CD4-positive, alpha-beta T cell treated with Interleukin-17A for 4 hours (primary cell): ENCODE results near the gene OSCP1.
A peak's percentile ranks its signal among the peaks of the same experiment; 100 is the strongest.

Experiments used
- DNase-seq: peaks from one replicate; pipeline ENCODE4 v3.0.0-alpha.2; 2020; ENCODE audit warnings: mixed read lengths

OSCP1 gene

DNA sequence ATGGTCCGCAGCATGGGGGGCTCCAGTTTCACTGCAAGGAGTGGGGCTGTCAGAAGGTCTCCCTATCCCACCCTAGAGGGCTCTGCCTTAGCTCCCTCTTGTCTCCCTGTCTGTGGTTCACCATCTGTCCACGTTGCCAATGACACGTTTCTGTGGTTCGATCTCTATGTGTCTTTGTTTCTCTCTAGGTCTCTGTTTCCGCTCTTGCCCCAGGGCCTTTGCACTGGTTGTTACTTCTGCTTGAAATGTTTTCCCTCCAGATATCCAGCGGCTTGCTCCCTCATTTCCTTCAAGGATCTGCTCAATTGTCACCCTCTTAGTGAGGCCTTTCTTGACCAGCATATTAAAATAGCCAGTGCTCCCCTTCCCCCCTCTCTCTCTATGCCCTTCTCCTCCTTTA lies 22.4 kb upstream of the OSCP1 start:
- DNase-seq, result no peak

- no peak for DNase-seq
Observed at GRCh38 chr1:36471830-36472641, 21.8 kb upstream of the OSCP1 start.

DNA sequence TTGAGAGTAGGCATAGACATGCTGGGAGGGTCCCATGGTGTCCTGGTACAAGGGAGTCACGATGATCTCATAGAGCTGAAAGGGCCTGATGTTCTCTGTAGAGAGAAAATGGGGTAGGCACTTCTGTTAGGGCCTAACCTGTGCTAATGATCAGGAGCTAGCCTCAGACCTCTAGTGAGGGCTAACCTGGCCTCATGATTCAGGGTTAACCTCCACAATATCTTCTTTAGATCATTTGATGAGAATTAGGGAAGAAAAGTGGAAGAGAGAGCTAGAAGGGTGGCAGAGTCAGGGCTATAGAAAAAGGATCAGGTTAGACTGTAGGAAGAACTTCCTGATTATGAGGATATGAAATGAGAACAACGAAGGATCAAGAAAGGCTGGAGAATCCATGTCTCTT lies 18.9 kb upstream of the OSCP1 start:
- no peak for DNase-seq

DNA sequence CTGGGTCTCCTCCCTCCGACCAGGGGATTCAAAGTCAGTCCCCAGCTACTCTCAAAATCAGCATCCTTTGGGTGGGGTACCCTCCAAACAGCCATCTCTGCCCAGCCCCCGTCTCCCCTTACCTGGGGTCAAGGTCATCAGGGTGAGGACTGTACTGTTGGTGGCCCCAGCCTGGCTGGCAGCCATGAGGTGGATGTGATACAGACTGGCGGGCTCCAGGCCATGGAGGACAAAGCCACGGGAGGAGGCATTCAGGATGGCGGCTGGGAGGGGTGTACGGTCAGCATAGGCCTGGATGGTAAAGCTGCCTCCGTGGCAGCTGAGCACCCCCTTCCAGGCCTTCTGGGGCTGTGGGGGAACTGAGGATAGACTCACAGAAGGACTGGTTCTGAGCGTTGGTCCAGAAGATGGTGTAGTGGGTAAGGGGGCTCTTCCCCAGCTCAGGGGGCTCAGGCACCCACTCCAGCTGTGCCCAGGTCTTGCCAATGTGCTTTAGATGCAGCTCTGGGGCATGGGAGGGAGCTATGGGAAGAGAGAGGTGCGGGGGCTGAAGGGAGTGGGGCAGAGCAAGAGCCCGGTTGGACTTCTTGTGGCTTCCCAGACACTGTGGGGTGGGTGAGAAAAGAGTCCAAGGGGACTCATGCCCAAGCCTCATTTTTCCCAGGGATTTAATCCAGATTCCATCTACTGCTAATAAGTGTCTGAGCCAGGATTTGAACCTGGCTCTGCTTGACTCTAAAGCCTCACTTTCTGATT lies 17.6 kb upstream of the OSCP1 start:
- DNase-seq, result no peak

GRCh38 chr1:36467027-36467410 lies 16.8 kb upstream of the OSCP1 start:
- no peak for DNase-seq

DNA sequence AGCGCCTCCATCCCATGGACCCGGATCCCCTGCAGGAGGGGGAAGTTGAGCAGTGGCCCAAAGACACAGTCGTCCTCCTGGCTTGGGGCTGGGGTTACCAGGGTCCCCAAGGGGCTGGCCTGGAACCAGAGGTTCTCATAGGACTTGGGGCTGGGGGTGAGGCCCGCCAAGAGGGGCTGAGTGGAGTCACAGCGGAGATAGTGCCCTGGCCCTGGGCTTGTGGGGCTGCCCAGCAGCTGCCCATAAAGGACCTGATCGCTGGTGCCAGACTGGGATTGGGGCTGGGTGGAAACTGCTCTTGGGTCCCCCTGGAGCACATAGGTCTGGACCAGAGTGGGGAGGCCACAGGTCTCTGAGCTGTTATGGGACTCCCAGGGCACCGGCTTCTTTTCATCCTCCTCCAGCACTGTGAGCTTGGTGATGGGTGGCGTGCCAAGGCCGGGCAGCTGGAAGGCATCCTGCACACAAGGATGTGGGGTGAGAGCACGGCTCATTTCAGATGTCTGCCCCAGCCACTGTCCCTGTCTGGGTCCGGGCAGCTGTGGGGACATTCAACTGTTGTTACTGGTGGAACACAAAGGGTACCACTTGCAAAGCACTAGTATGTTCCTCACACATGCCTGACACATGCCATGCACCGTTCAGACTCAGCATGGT lies 16.2 kb upstream of the OSCP1 start:
- DNase-seq, result no peak

- DNase-seq, result no peak
Observed at GRCh38 chr1:36465731-36466369, 15.6 kb upstream of the OSCP1 start.

DNA sequence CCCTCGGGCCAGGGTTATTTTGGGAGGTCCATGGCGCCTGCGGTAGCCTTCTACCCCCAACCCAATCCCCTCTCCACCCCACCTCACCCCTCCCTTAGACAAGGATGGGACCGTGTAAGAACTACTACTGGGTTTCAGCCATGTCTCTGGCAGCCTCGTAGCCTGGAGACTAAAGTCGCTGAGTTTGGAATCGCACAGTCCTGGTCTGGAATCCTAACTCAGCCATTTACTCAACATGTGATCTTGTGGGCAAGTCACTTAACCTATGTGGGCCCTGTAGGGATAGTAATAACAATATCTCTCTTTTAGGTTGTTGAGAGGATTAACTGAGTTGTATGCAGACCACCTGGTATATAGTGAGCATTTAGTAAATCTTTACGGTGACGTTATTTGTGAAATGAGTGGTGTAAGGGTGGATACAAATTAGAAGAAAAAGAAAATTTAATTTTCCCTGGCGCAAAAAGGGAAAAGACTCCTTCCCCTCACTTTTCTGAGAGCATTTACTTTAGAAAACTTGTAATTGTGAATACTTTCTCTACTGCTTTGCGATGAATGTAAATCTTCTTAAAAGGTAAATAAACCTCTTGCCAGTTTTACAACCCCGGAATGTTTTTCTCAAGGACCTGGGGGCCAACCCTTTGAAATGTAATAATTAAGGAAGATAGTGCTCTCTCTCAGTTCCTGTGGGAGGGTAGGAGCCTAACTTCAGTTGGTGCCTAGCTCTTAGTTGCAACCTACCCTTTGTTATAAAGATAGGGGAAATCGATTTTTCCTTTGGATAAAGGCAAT lies 14.5 kb upstream of the OSCP1 start:
- DNase-seq, result no peak

DNA sequence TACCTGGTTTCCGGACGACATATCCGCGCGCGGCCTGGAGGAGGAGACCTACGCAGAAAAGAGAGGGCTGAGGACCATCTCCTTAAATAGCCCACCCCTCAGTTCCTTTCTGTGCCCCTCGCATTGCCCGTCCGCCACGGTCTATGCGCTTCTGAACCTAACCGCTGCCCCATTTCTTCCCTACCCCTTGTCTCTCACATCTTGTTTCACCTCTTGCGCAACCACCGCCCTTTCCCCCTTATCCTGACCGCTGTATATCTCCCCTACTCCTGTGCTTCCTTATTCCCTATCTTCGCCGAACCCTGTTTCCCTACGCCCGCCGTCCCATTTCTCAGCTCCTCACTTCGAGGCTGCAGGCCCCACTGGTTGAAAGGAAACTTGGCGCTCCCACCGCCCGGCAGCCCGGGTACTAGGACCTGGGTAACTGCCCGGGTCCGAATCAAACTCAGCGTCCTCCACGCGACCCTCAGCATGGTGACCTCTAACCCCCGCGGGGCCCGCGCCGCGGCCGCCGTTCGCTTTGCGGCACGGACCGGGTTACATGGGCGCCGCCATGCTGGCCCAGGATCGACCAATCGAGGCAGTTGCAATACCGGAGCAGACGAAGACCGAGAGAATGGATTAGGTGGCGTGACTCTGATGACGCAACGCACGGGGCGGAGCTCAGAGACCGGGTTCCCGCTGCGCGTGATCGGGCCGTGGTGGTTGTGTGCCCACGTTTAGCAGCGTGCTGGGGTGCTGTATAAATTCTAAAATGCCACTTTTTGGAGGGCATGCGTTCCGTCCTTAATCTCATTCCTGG lies 13.8 kb upstream of the OSCP1 start, which contains the start of gene MRPS15:
Gene MRPS15, minus strand, starts transcription at position 582 of the 802 bp plus-strand sequence. Its CDS starts 109 bp downstream, at position 473.
- DNase-seq, result peak; percentile 97

- DNase-seq, result no peak
Observed at GRCh38 chr1:36463463-36463802, 13.2 kb upstream of the OSCP1 start.

DNA sequence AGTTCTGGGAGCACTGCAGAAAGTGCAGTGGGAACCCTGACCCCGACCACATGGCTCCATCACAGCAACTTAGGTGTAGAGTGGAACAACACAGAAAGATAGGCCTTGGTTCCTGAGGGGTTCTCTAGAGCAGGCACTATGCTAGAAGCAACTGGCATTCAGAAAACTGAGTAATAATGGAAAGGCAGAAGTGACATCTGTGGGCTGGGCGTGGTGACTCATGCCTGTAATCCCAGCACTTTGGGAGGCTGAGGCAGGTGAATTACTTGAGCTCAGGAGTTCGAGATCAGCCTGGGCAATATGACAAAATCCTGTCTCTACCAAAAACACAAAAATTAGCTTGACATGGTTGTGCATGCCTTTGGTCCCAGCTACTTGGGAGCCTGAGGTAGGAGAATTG lies 8.7 kb upstream of the OSCP1 start:
- DNase-seq, result peak; percentile 12

GRCh38 chr1:36457691-36458090 lies 7.4 kb upstream of the OSCP1 start:
- peak; percentile 25 for DNase-seq

DNA sequence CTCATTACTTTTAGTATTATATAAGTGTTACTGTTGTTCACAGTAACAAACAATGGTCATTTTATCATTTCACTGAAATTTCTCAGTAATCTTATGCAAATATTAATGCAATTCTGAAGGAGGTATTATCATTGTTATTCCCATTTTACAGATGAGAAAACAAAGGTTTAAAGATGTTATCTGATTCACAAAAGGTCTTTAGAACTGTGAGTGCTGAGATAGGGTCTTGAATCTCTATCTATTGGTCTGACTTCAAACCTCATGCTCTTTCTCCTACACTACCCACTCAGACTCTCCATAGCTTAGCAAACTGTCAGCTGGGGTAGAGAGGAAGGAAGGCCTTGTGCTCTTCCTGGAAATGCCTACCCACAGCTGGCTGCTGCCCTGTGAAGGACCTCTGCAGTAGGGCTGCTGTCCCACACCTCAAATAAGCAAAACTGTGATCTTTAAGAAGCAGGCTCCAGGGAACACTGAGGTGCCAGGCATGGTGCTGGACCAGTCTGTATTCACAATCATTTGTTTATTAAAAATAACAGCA lies 6.2 kb upstream of the OSCP1 start:
- no peak for DNase-seq

- no peak for DNase-seq
Observed at GRCh38 chr1:36455386-36455785, 5.1 kb upstream of the OSCP1 start.

DNA sequence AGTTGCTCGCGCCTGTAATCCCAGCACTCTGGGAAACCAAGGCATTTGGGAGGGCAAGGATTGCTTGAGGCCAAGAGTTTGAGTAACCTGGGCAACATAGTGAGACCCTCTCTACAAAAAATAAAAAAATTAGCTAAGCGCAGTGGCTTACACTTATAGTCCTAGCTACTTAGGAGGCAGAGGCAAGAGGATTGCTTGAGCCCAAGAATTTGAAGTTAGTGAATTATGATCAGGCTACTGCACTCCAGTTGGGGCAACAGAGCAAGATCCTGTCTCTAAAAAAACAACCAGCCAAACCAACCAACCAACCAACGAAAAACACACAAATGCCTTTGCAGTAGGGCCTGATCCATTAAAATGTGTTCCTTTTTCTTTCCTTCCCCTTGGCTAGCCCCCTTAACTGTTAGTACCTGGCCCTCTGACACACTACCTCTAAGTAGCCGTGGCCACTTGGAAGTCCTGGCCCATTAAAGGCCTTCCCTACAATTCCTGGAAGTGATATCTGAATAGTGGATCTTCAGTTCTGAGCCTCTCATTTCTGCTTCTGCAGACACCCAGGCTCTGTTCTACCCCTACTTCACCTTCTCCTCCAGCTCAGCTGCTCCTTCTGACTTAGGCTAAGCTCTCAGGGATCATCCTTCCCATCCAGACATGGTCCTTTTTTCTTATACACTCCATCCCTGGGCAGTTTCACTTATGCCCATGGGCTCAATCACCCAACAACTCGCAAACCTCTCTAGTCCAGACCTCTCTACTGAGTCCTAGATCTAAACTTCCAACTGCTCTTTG lies 3.5 kb upstream of the OSCP1 start:
- no peak for DNase-seq

GRCh38 chr1:36453051-36453450 lies 2.8 kb upstream of the OSCP1 start:
- DNase-seq, result no peak

GRCh38 chr1:36450919-36451305 lies 661 bp upstream of the OSCP1 start:
- no peak for DNase-seq

DNA sequence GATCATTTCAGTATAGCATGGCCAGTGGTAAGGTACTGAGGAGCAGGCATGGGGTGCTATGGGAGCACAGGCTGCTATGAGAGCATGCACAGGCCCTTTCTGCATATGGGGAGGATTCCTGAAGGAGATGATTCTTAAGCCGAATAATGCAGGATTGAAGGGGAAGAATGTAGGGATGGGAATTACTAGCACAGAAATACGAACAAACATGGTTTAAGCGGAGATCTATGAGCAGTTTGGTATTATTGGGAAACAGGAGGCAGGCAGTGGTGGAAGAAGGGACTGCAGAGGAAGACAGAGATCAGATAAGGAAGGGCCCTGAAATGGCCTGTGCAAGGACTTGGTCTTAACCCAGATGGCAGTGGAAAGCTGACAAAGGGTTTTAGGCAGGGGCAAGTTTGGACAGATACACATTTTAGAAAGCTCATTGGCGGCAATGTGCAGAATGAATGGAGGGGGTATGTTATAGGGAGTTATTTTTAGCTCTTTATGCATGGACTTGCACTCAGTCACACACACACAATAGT lies 1.7 kb downstream of the OSCP1 start:
- DNase-seq, result no peak

- DNase-seq, result no peak
Observed at GRCh38 chr1:36447450-36447849, 2.8 kb downstream of the OSCP1 start.

DNA sequence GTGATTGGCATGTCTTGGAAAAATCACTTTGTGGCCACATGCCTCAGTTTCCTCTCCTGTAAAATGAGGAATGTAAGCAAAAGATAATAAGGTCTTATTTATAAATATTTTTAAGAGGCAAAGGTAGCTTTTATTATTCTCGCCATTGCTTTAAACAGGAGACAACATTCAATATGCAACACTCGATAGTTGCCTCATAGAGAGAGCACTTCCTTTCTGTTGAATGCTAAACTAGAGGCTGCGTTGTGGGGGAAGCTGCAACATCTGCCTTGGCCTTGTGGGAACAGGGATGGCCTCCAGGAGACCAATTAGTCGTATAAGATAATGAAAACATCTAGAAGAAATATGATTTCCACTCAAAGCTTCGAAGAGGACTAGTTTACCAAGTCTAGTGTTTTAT lies 3.5 kb downstream of the OSCP1 start:
- DNase-seq, result no peak
